Measurements from ENCODE around the gene PGF. TPM values are rescaled to one million over a fixed set of nuclear protein-coding genes. Genes with fewer than 3 reads are reported as not detected.
"Not testable (repeated sequence)": the region's sequence is repeated elsewhere in the genome, so short reads cannot be mapped to it uniquely, and the experiment has no call there.

The PGF gene
- total and polyA plus RNA-seq, 4 experiments from 2014 or later = 0.11 to 0.13 TPM; not detected in 2

GRCh38 chr14:74994182-74994581 is 38.8 kb upstream of the PGF start:
- H3K4me3 ChIP-seq (ENCODE audit: low read length in 2 of 2); CTCF ChIA-PET (ENCODE audit: partially characterized antibody); H3K27me3 Mint-ChIP-seq; H3K4me1 Mint-ChIP-seq; H3K36me3 ChIP-seq (ENCODE audit: insufficient read depth, low read length); DNase-seq; H3K4me3 Mint-ChIP-seq; H3K27me3 ChIP-seq (ENCODE audit: insufficient read depth, low read length); H3K4me1 ChIP-seq (ENCODE audit: insufficient read depth, low read length); H3K27ac ChIP-seq (ENCODE audit: low read depth, low read length); H3K9me3 Mint-ChIP-seq; intact Hi-C loops (cut with micrococcal nuclease); H3K36me3 Mint-ChIP-seq; H3K9me3 ChIP-seq (ENCODE audit: control insufficient read depth in 1 of 2, low read length in 2 of 2); H3K27ac Mint-ChIP-seq; POLR2A ChIA-PET (ENCODE audit: partially characterized antibody): not testable (repeated sequence)

- no peaks in the 10 kb centered on the region for H3K9me3 ChIP-seq (ENCODE audit: control insufficient read depth in 1 of 2, low read length in 2 of 2)
- no peak overlapping the region for H3K27ac ChIP-seq (ENCODE audit: low read depth, low read length)
- no peaks in the 10 kb centered on the region for H3K4me1 ChIP-seq (ENCODE audit: insufficient read depth, low read length)
- H3K36me3 Mint-ChIP-seq = no peaks in the 10 kb centered on the region
- no peaks in the 10 kb centered on the region for H3K4me1 Mint-ChIP-seq
- POLR2A ChIA-PET (ENCODE audit: partially characterized antibody) = no interaction called here
- H3K36me3 ChIP-seq (ENCODE audit: insufficient read depth, low read length) = no peaks in the 10 kb centered on the region
- no peak for DNase-seq
- no peak overlapping the region for H3K27ac Mint-ChIP-seq
- peaks cover 0 to 3% of the 10 kb centered on the region in 2 donors for H3K27me3 Mint-ChIP-seq
- H3K27me3 ChIP-seq (ENCODE audit: insufficient read depth, low read length) = no peaks in the 10 kb centered on the region
- intact Hi-C loops (cut with micrococcal nuclease) = no loop called here
- no peak overlapping the region for H3K4me3 ChIP-seq (ENCODE audit: low read length in 2 of 2)
- CTCF ChIA-PET (ENCODE audit: partially characterized antibody) = interaction anchor here (1.1 kb wide), 1 partner anchor 10 kb away, joined by 3 read pairs; no protein-coding TSS in a partner anchor
- no peaks in the 10 kb centered on the region for H3K9me3 Mint-ChIP-seq
- H3K4me3 Mint-ChIP-seq = no peak overlapping the region
Measured at GRCh38 chr14:74988993-74989392, 33.6 kb upstream of the PGF start.

- CTCF ChIA-PET (ENCODE audit: partially characterized antibody) = interaction anchor here (1.1 kb wide), 1 partner anchor 41 kb away, joined by 3 read pairs; no protein-coding TSS in a partner anchor
- no peak for DNase-seq
Measured at GRCh38 chr14:74988131-74988530, 32.7 kb upstream of the PGF start.

GRCh38 chr14:74985806-74986205 is 30.4 kb upstream of the PGF start:
- Mint-ChIP-seq H3K27ac (no peak overlapping the region), H3K4me3 (no peak overlapping the region), H3K4me1 (no peaks in the 10 kb centered on the region), H3K27me3 (peaks cover 0 to 3% of the 10 kb centered on the region in 2 donors), H3K9me3 (no peaks in the 10 kb centered on the region), H3K36me3 (no peaks in the 10 kb centered on the region)
- CTCF ChIA-PET (ENCODE audit: partially characterized antibody) = no interaction called here
- no peaks in the 10 kb centered on the region for H3K4me1 ChIP-seq (ENCODE audit: insufficient read depth, low read length)
- no peaks in the 10 kb centered on the region for H3K9me3 ChIP-seq (ENCODE audit: control insufficient read depth in 1 of 2, low read length in 2 of 2)
- DNase-seq = no peak
- no peaks in the 10 kb centered on the region for H3K36me3 ChIP-seq (ENCODE audit: insufficient read depth, low read length)
- H3K4me3 ChIP-seq (ENCODE audit: low read length in 2 of 2) = no peak overlapping the region
- no peak overlapping the region for H3K27ac ChIP-seq (ENCODE audit: low read depth, low read length)
- intact Hi-C loops (cut with micrococcal nuclease) = no loop called here
- POLR2A ChIA-PET (ENCODE audit: partially characterized antibody) = no interaction called here
- H3K27me3 ChIP-seq (ENCODE audit: insufficient read depth, low read length) = no peaks in the 10 kb centered on the region

More at GRCh38 chr14:74988131-74988530, 32.7 kb upstream of the PGF start:
- H3K27me3 Mint-ChIP-seq = peaks cover 0 to 3% of the 10 kb centered on the region in 2 donors
- H3K27ac Mint-ChIP-seq = no peak overlapping the region
- Histone ChIP-seq H3K4me1 (ENCODE audit: insufficient read depth, low read length) (no peaks in the 10 kb centered on the region), H3K4me3 (ENCODE audit: low read length in 2 of 2) (no peak overlapping the region), H3K27ac (ENCODE audit: low read depth, low read length) (no peak overlapping the region), H3K36me3 (ENCODE audit: insufficient read depth, low read length) (no peaks in the 10 kb centered on the region), H3K9me3 (ENCODE audit: control insufficient read depth in 1 of 2, low read length in 2 of 2) (no peaks in the 10 kb centered on the region), H3K27me3 (ENCODE audit: insufficient read depth, low read length) (no peaks in the 10 kb centered on the region)
- no peaks in the 10 kb centered on the region for H3K4me1 Mint-ChIP-seq
- intact Hi-C loops (cut with micrococcal nuclease) = no loop called here
- POLR2A ChIA-PET (ENCODE audit: partially characterized antibody) = no interaction called here
- H3K4me3 Mint-ChIP-seq = no peak overlapping the region
- H3K9me3 Mint-ChIP-seq = no peaks in the 10 kb centered on the region
- H3K36me3 Mint-ChIP-seq = no peaks in the 10 kb centered on the region

GRCh38 chr14:74985028-74985310 is 29.6 kb upstream of the PGF start:
- no peaks in the 10 kb centered on the region for H3K9me3 Mint-ChIP-seq
- H3K27ac Mint-ChIP-seq = no peak overlapping the region

GRCh38 chr14:74984236-74985027 is 29.0 kb upstream of the PGF start:
- no peaks in the 10 kb centered on the region for H3K4me1 Mint-ChIP-seq
- POLR2A ChIA-PET (ENCODE audit: partially characterized antibody) = no interaction called here
- H3K36me3 Mint-ChIP-seq = no peaks in the 10 kb centered on the region
- no peak overlapping the region for H3K27ac ChIP-seq (ENCODE audit: low read depth, low read length)
- H3K4me3 ChIP-seq (ENCODE audit: low read length in 2 of 2) = no peak overlapping the region
- H3K9me3 Mint-ChIP-seq = no peaks in the 10 kb centered on the region
- H3K4me3 Mint-ChIP-seq = no peak overlapping the region
- intact Hi-C loops (cut with micrococcal nuclease) = no loop called here
- no peaks in the 10 kb centered on the region for H3K4me1 ChIP-seq (ENCODE audit: insufficient read depth, low read length)
- H3K27ac Mint-ChIP-seq = no peak overlapping the region
- DNase-seq = no peak
- no peaks in the 10 kb centered on the region for H3K27me3 Mint-ChIP-seq
- CTCF ChIA-PET (ENCODE audit: partially characterized antibody) = no interaction called here
- H3K36me3 ChIP-seq (ENCODE audit: insufficient read depth, low read length) = no peaks in the 10 kb centered on the region
- H3K9me3 ChIP-seq (ENCODE audit: control insufficient read depth in 1 of 2, low read length in 2 of 2) = no peaks in the 10 kb centered on the region
- no peaks in the 10 kb centered on the region for H3K27me3 ChIP-seq (ENCODE audit: insufficient read depth, low read length)

More at GRCh38 chr14:74985028-74985310, 29.6 kb upstream of the PGF start:
- Mint-ChIP-seq H3K4me3 (no peak overlapping the region), H3K27me3 (no peaks in the 10 kb centered on the region), H3K36me3 (no peaks in the 10 kb centered on the region), H3K4me1 (no peaks in the 10 kb centered on the region)
- intact Hi-C loops (cut with micrococcal nuclease) = no loop called here
- Histone ChIP-seq H3K27ac (ENCODE audit: low read depth, low read length) (no peak overlapping the region), H3K4me3 (ENCODE audit: low read length in 2 of 2) (no peak overlapping the region), H3K4me1 (ENCODE audit: insufficient read depth, low read length) (no peaks in the 10 kb centered on the region), H3K27me3 (ENCODE audit: insufficient read depth, low read length) (no peaks in the 10 kb centered on the region), H3K9me3 (ENCODE audit: control insufficient read depth in 1 of 2, low read length in 2 of 2) (no peaks in the 10 kb centered on the region), H3K36me3 (ENCODE audit: insufficient read depth, low read length) (no peaks in the 10 kb centered on the region)
- no peak for DNase-seq
- CTCF ChIA-PET (ENCODE audit: partially characterized antibody) = no interaction called here
- POLR2A ChIA-PET (ENCODE audit: partially characterized antibody) = no interaction called here

- intact Hi-C loops (cut with micrococcal nuclease) = no loop called here
- CTCF ChIA-PET (ENCODE audit: partially characterized antibody) = no interaction called here
- Histone ChIP-seq H3K9me3 (ENCODE audit: control insufficient read depth in 1 of 2, low read length in 2 of 2) (no peaks in the 10 kb centered on the region), H3K4me3 (ENCODE audit: low read length in 2 of 2) (no peak overlapping the region), H3K27me3 (ENCODE audit: insufficient read depth, low read length) (no peaks in the 10 kb centered on the region), H3K36me3 (ENCODE audit: insufficient read depth, low read length) (no peaks in the 10 kb centered on the region), H3K4me1 (ENCODE audit: insufficient read depth, low read length) (no peaks in the 10 kb centered on the region), H3K27ac (ENCODE audit: low read depth, low read length) (no peak overlapping the region)
- Mint-ChIP-seq H3K4me1 (no peaks in the 10 kb centered on the region), H3K27ac (no peak overlapping the region), H3K4me3 (no peak overlapping the region), H3K9me3 (no peaks in the 10 kb centered on the region), H3K27me3 (no peaks in the 10 kb centered on the region), H3K36me3 (no peaks in the 10 kb centered on the region)
- DNase-seq = no peak
- POLR2A ChIA-PET (ENCODE audit: partially characterized antibody) = no interaction called here
Measured at GRCh38 chr14:74983343-74983742, 27.9 kb upstream of the PGF start.

- Histone ChIP-seq H3K4me1 (ENCODE audit: insufficient read depth, low read length) (no peaks in the 10 kb centered on the region), H3K36me3 (ENCODE audit: insufficient read depth, low read length) (no peaks in the 10 kb centered on the region), H3K27ac (ENCODE audit: low read depth, low read length) (no peak overlapping the region), H3K4me3 (ENCODE audit: low read length in 2 of 2) (no peak overlapping the region), H3K9me3 (ENCODE audit: control insufficient read depth in 1 of 2, low read length in 2 of 2) (no peaks in the 10 kb centered on the region), H3K27me3 (ENCODE audit: insufficient read depth, low read length) (no peaks in the 10 kb centered on the region)
- Mint-ChIP-seq H3K4me3 (no peak overlapping the region), H3K4me1 (no peaks in the 10 kb centered on the region), H3K9me3 (no peaks in the 10 kb centered on the region), H3K27ac (no peak overlapping the region), H3K27me3 (no peaks in the 10 kb centered on the region), H3K36me3 (no peaks in the 10 kb centered on the region)
- ChIA-PET POLR2A (ENCODE audit: partially characterized antibody) (no interaction called here), CTCF (ENCODE audit: partially characterized antibody) (no interaction called here)
- DNase-seq = no peak
- intact Hi-C loops (cut with micrococcal nuclease) = no loop called here
Measured at GRCh38 chr14:74982661-74983060, 27.3 kb upstream of the PGF start.
